Measurements from ENCODE around the gene TANK. TPM values are rescaled to one million over a fixed set of nuclear protein-coding genes. Genes with fewer than 3 reads are reported as not detected.

TANK gene
- total and polyA plus RNA-seq, 2 of the 8 experiments (the other 6 are each of a cell fraction or from before 2014, with no cell fraction given) = 7.0 to 26.1 TPM

GRCh38 chr2:161238560-161239325, 78.5 kb downstream of the TANK start (continued):
- no peak for TF ChIP-seq NRF1 (IDR thresholded peaks at IDR 0.05; ENCODE audit: low read depth, low read length)
- no peak for TF ChIP-seq SAP30 (IDR thresholded peaks at IDR 0.05; ENCODE audit: insufficient read depth, insufficient replicate concordance, low read length)
- no peak for TF ChIP-seq BACH1 (IDR thresholded peaks at IDR 0.05; ENCODE audit: low read length)
- no peak for TF ChIP-seq GABPA (IDR thresholded peaks at IDR 0.05; ENCODE audit: borderline replicate concordance, insufficient read depth, low read length)
- TF ChIP-seq EP300 (IDR thresholded peaks at IDR 0.05; ENCODE audit: borderline replicate concordance in 1 of 2, low read depth in 2 of 2, low read length in 2 of 2) = peak in 1 of 2 experiments; percentile 15; a peak in 2 of 3 replicates
- TF ChIP-seq SIX5 (IDR thresholded peaks at IDR 0.05; ENCODE audit: low read depth, low read length) = no peak
- TF ChIP-seq GTF2F1 (IDR thresholded peaks at IDR 0.05; ENCODE audit: borderline replicate concordance, low read depth, low read length) = no peak
- no peak; the same call in 1 of the 2 replicates for TF ChIP-seq PHF8 (conservative IDR thresholded peaks at IDR 0.05; ENCODE audit: low read depth, low read length)
- peak; percentile 83 for TF ChIP-seq KDM4A (IDR thresholded peaks at IDR 0.05; ENCODE audit: low read depth, low read length, severe bottlenecking)
- TF ChIP-seq MAX (IDR thresholded peaks at IDR 0.05) = peak; percentile 94
- TF ChIP-seq E2F6 (IDR thresholded peaks at IDR 0.05) = peak; percentile 92
- no peak for TF ChIP-seq KDM1A (IDR thresholded peaks at IDR 0.05; ENCODE audit: borderline replicate concordance, low read length)
- peak; percentile 46; the same call in 1 of the 2 replicates for TF ChIP-seq SUZ12 (IDR thresholded peaks at IDR 0.05; ENCODE audit: low read length)
- TF ChIP-seq TAF7 (optimal IDR thresholded peaks at IDR 0.05; ENCODE audit: borderline replicate concordance, low read depth, low read length) = no peak
- no peak for TF ChIP-seq CBX5 (IDR thresholded peaks at IDR 0.05; ENCODE audit: low read depth, low read length)
- peak; percentile 44; the same call in 1 of the 2 replicates for TF ChIP-seq TEAD4 (IDR thresholded peaks at IDR 0.05; ENCODE audit: low read depth, low read length)
- TF ChIP-seq EZH2 (IDR thresholded peaks at IDR 0.05; ENCODE audit: low read depth, low read length, severe bottlenecking) = no peak
- peak; percentile 83 for TF ChIP-seq EGR1 (IDR thresholded peaks at IDR 0.05; ENCODE audit: borderline replicate concordance, low read depth, low read length)
- TF ChIP-seq FOSL1 (IDR thresholded peaks at IDR 0.05; ENCODE audit: insufficient read depth, low read depth, low read length) = no peak
- TF ChIP-seq ASH2L (IDR thresholded peaks at IDR 0.05; ENCODE audit: low read length) = peak; percentile 90
- no peak for TF ChIP-seq SRF (IDR thresholded peaks at IDR 0.05; ENCODE audit: low read depth, low read length)
- peak; percentile 74; the same call in 1 of the 2 replicates for TF ChIP-seq YY1 (IDR thresholded peaks at IDR 0.05; ENCODE audit: low read depth, low read length)
- TF ChIP-seq RBBP5 (IDR thresholded peaks at IDR 0.05; ENCODE audit: borderline replicate concordance, low read depth, low read length) = peak; percentile 97

Measured in H1 (cell line).